NOMO-1 (cell line): Measurements from ENCODE around the gene ANO6.

Experiments used
- DNase-seq, 2 experiments: peaks; one replicate each; lab custom pipeline; 2025; ENCODE audit not compliant: unreplicated experiment in 2 of 2; lab: John Stamatoyannopoulos, UW

ANO6 gene

GRCh38 chr12:45208604-45209487, 7.0 kb upstream of the ANO6 start:
- no peak for DNase-seq

GRCh38 chr12:45209784-45210183, 6.1 kb upstream of the ANO6 start:
- no peak for DNase-seq

- no peak for DNase-seq
These were observed 3.8 kb upstream of the ANO6 start for GRCh38 chr12:45212064-45212463.

- no peak for DNase-seq
These were observed 2.8 kb upstream of the ANO6 start for GRCh38 chr12:45213107-45213506.

- no peak for DNase-seq
These were observed 1.8 kb upstream of the ANO6 start for GRCh38 chr12:45214071-45214470.

GRCh38 chr12:45214749-45215418, 1.0 kb upstream of the ANO6 start:
- DNase-seq, result no peak

GRCh38 chr12:45216230-45216982, 511 bp downstream of the ANO6 start:
- DNase-seq, result peak; percentile 30 to 53

GRCh38 chr12:45216983-45217485, 1.1 kb downstream of the ANO6 start:
- DNase-seq, result peak in 1 of 2 experiments; percentile 7

- peak in 1 of 2 experiments; percentile 16 for DNase-seq
These were observed 2.0 kb downstream of the ANO6 start for GRCh38 chr12:45217846-45218245.

- peak in 1 of 2 experiments; percentile 10 for DNase-seq
These were observed 3.7 kb downstream of the ANO6 start for GRCh38 chr12:45219621-45220020.

- DNase-seq, result no peak
These were observed 4.6 kb downstream of the ANO6 start for GRCh38 chr12:45220363-45220931.

- no peak for DNase-seq
These were observed 5.1 kb downstream of the ANO6 start for GRCh38 chr12:45220969-45221368.

- DNase-seq, result no peak
These were observed 8.0 kb downstream of the ANO6 start for GRCh38 chr12:45223868-45224267.

GRCh38 chr12:45224311-45224710, 8.4 kb downstream of the ANO6 start:
- no peak for DNase-seq

GRCh38 chr12:45226021-45226420, 10.1 kb downstream of the ANO6 start:
- no peak for DNase-seq

- DNase-seq, result no peak
These were observed 11.6 kb downstream of the ANO6 start for GRCh38 chr12:45227316-45228067.

GRCh38 chr12:45231515-45232145, 15.7 kb downstream of the ANO6 start:
- DNase-seq, result no peak

- no peak for DNase-seq
These were observed 16.4 kb downstream of the ANO6 start for GRCh38 chr12:45232146-45232755.

- no peak for DNase-seq
These were observed 17.0 kb downstream of the ANO6 start for GRCh38 chr12:45232756-45233372.
